Fibroblast of lung (primary cell): ENCODE data around the gene CDC42SE2. TPM values are rescaled to one million over a fixed set of nuclear protein-coding genes. Genes with fewer than 3 reads are reported as not detected.

Experiments
- DNase-seq, 2 donors: peaks; one replicate each; pipeline versions ENCODE4 v3.0.0 to v3.0.0-alpha.2; 2010; ENCODE audit warnings: low read depth in 2 of 2
- H2AFZ ChIP-seq: 2 replicates; pipeline ENCODE4 v1.5.1; 2012; ENCODE audit warnings: low read length, control low read depth, inconsistent platforms
- H3K27ac ChIP-seq: 2 replicates; pipeline ENCODE4 v1.5.1; 2011; ENCODE audit warnings: low read length, control low read depth; ENCODE audit not compliant: insufficient read depth
- H3K27me3 ChIP-seq: 2 replicates; pipeline ENCODE4 v1.5.1; 2011; ENCODE audit warnings: mild to moderate bottlenecking, low read length; ENCODE audit not compliant: control insufficient read depth, insufficient read depth
- H3K36me3 ChIP-seq: 2 replicates; pipeline ENCODE4 v1.5.1; 2011; ENCODE audit warnings: low read length; ENCODE audit not compliant: control insufficient read depth, insufficient read depth
- H3K4me1 ChIP-seq: 2 replicates; pipeline ENCODE4 v1.5.1; 2011; ENCODE audit warnings: low read length; ENCODE audit not compliant: control insufficient read depth, insufficient read depth; ENCODE audit errors: extremely low read depth
- H3K4me2 ChIP-seq: 2 replicates; pipeline ENCODE4 v1.5.1; 2011; ENCODE audit warnings: low read length, control low read depth; ENCODE audit not compliant: insufficient read depth; ENCODE audit errors: extremely low read depth
- H3K4me3 ChIP-seq, 4 experiments: fragments of 200-600 bp in 1 of 4; sonication (generic) in 1 of 4; replicated peaks in 1 of 4; 2 replicates each; pipeline ENCODE4 v1.5.1; 2011 to 2016; ENCODE audit warnings: low read length in 4 of 4, low read depth in 3 of 4, mild to moderate bottlenecking in 3 of 4, control low read depth in 2 of 4, inconsistent platforms in 1 of 4, mixed read lengths in 1 of 4; ENCODE audit not compliant: insufficient read depth in 1 of 4; ENCODE audit errors: control extremely low read depth in 1 of 4
- H3K79me2 ChIP-seq: 2 replicates; pipeline ENCODE4 v1.5.1; 2012; ENCODE audit warnings: mild to moderate bottlenecking, low read length, inconsistent platforms; ENCODE audit not compliant: control insufficient read depth, insufficient read depth
- H3K9ac ChIP-seq: 2 replicates; pipeline ENCODE4 v1.5.1; 2011; ENCODE audit warnings: mild to moderate bottlenecking, low read length, control low read depth; ENCODE audit not compliant: insufficient read depth
- H3K9me3 ChIP-seq: 2 replicates; pipeline ENCODE4 v1.5.1; 2012; ENCODE audit warnings: low read depth, low read length; ENCODE audit not compliant: control insufficient read depth, insufficient read depth
- H4K20me1 ChIP-seq: 2 replicates; pipeline ENCODE4 v1.5.1; 2011; ENCODE audit warnings: low read length; ENCODE audit not compliant: control insufficient read depth, insufficient read depth; ENCODE audit errors: extremely low read depth
- CTCF ChIP-seq, 2 donors: IDR thresholded peaks in 1 of 2; conservative IDR thresholded peaks in 1 of 2; 1 replicate in 1 of 2; 2 replicates in 1 of 2; pipeline ENCODE4 v1.5.1; 2011 to 2012; ENCODE audit warnings: low read length in 2 of 2, control low read depth in 1 of 2, inconsistent platforms in 1 of 2, low read depth in 1 of 2, mild to moderate bottlenecking in 1 of 2
- EZH2 ChIP-seq: IDR thresholded peaks from 2 replicates; pipeline ENCODE4 v1.5.1; 2012; ENCODE audit warnings: low read length, control low read depth, mild to moderate bottlenecking; ENCODE audit errors: missing control alignments
- polyA plus RNA-seq, 2 donors: library from polyadenylated mRNA; depleted of rRNA in 1 of 2; stranded (reverse) in 1 of 2; unstranded in 1 of 2; fragments of >200 nt; gene quantifications; 2 replicates each; pipeline ENCODE4 v1.2.1, GENCODE V29; 2011 to 2012; ENCODE audit warnings: missing spikeins in 1 of 2
- total RNA-seq: library from RNA; depleted of rRNA; stranded (reverse); fragments of >200 nt; gene quantifications from 2 replicates; pipeline ENCODE4 v1.2.1, GENCODE V29; 2014

CDC42SE2 gene
- total and polyA plus RNA-seq, 2 donors (not counting 1 experiment from before 2014, with no cell fraction given), result 26.1 to 26.5 TPM

GRCh38 chr5:131245948-131246347 lies 17.9 kb upstream of the CDC42SE2 start:
- Histone ChIP-seq H3K9me3 (no peaks in the 10 kb centered on the region), H3K4me3 (no peak overlapping the region), H3K27ac (no peak overlapping the region), H3K9ac (no peak overlapping the region), H3K27me3 (no peaks in the 10 kb centered on the region), H3K4me1 (no peaks in the 10 kb centered on the region), H3K36me3 (no peaks in the 10 kb centered on the region), H3K4me2 (no peak overlapping the region), H4K20me1 (no peaks in the 10 kb centered on the region), H3K79me2 (no peaks in the 10 kb centered on the region), H2AFZ (no peak overlapping the region)
- TF ChIP-seq CTCF (conservative IDR thresholded peaks at IDR 0.05 in 1 of 2, IDR thresholded peaks at IDR 0.05 in 1 of 2; ENCODE audit: low read depth in 1 of 2, low read length in 2 of 2), result no peak
- no peak for DNase-seq

- H3K36me3 ChIP-seq, result no peaks in the 10 kb centered on the region
- no peak for TF ChIP-seq EZH2
- no peak for TF ChIP-seq CTCF (conservative IDR thresholded peaks at IDR 0.05 in 1 of 2, IDR thresholded peaks at IDR 0.05 in 1 of 2; ENCODE audit: low read depth in 1 of 2, low read length in 2 of 2)
- H3K4me3 ChIP-seq, result no peak overlapping the region
- H3K79me2 ChIP-seq, result no peaks in the 10 kb centered on the region
- no peaks in the 10 kb centered on the region for H3K27me3 ChIP-seq
- H3K27ac ChIP-seq, result no peak overlapping the region
- no peak overlapping the region for H3K9ac ChIP-seq
- H3K4me1 ChIP-seq, result no peaks in the 10 kb centered on the region
- no peaks in the 10 kb centered on the region for H4K20me1 ChIP-seq
- no peak for DNase-seq
- no peak overlapping the region for H2AFZ ChIP-seq
- H3K9me3 ChIP-seq, result no peaks in the 10 kb centered on the region
- no peak overlapping the region for H3K4me2 ChIP-seq
These were observed 17.3 kb upstream of the CDC42SE2 start for GRCh38 chr5:131246504-131246903.

DNA sequence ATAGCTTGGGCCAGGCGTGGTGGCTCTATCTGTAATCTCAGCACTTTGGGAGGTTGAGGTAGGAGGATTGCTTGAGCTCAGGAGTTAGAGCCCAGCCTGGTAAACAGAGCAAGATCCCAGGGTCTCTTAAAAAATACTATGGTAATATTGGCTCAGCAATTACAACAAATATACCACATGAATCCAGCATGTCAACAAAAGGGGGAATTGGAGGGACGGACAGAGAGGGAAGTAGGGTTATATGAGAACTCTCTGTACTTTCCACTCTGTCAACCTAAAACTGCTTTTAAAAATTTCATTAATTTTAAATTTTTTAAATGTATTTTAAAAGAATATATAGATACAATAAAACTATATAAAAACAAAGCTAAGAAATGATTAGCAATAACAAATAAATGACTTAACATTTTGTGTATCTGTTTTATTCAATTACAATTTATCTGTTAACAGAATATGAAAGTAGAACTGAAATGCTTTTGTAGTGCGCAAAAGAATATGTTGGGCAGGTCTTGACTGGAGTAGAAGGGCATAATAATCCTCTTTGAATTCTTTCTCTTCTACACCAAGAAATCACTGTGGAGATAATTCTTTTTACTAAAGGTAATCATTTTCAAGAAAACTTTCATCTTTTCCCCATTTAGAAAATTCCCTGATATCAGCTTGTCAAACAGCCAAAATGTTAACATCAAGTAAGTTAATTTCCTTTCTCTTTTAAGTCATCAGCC lies 12.9 kb upstream of the CDC42SE2 start:
- Histone ChIP-seq H3K27me3 (no peaks in the 10 kb centered on the region), H2AFZ (no peak overlapping the region), H3K36me3 (no peaks in the 10 kb centered on the region), H3K9me3 (no peaks in the 10 kb centered on the region), H3K4me3 (no peak overlapping the region), H3K79me2 (no peaks in the 10 kb centered on the region), H3K27ac (no peak overlapping the region), H3K9ac (no peak overlapping the region), H3K4me1 (no peaks in the 10 kb centered on the region), H4K20me1 (no peaks in the 10 kb centered on the region), H3K4me2 (no peak overlapping the region)
- DNase-seq, result no peak
- TF ChIP-seq EZH2, result no peak
- TF ChIP-seq CTCF (conservative IDR thresholded peaks at IDR 0.05 in 1 of 2, IDR thresholded peaks at IDR 0.05 in 1 of 2; ENCODE audit: low read depth in 1 of 2, low read length in 2 of 2), result no peak
